Measurements from ENCODE around the gene TAC3. TPM values are rescaled to one million over a fixed set of nuclear protein-coding genes. Genes with fewer than 3 reads are reported as not detected.
A peak's percentile ranks its signal among the peaks of the same experiment; 100 is the strongest.

The TAC3 gene
- total RNA-seq, 1 donor from 2014 or later, result 0.31 TPM

- no peaks in the 10 kb centered on the region for H3K36me3 Mint-ChIP-seq
- no peak overlapping the region for H3K27ac Mint-ChIP-seq
- H3K4me3 Mint-ChIP-seq, result no peak overlapping the region
- peaks cover 26% of the 10 kb centered on the region for H3K27me3 Mint-ChIP-seq (ENCODE audit: low read depth)
- H3K4me1 Mint-ChIP-seq, result peaks cover 13% of the 10 kb centered on the region
- DNase-seq (ENCODE audit: low spot score in 2 of 2, unreplicated experiment in 2 of 2), result no peak
- H3K9me3 Mint-ChIP-seq, result no peaks in the 10 kb centered on the region
- TF ChIP-seq, protein P1, sequence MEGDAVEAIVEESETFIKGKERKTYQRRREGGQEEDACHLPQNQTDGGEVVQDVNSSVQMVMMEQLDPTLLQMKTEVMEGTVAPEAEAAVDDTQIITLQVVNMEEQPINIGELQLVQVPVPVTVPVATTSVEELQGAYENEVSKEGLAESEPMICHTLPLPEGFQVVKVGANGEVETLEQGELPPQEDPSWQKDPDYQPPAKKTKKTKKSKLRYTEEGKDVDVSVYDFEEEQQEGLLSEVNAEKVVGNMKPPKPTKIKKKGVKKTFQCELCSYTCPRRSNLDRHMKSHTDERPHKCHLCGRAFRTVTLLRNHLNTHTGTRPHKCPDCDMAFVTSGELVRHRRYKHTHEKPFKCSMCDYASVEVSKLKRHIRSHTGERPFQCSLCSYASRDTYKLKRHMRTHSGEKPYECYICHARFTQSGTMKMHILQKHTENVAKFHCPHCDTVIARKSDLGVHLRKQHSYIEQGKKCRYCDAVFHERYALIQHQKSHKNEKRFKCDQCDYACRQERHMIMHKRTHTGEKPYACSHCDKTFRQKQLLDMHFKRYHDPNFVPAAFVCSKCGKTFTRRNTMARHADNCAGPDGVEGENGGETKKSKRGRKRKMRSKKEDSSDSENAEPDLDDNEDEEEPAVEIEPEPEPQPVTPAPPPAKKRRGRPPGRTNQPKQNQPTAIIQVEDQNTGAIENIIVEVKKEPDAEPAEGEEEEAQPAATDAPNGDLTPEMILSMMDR (IDR thresholded peaks at IDR 0.05; ENCODE audit: unreplicated experiment), result no peak
These were observed 4.6 kb downstream of the TAC3 start for GRCh38 chr12:57011438-57012424.

DNA sequence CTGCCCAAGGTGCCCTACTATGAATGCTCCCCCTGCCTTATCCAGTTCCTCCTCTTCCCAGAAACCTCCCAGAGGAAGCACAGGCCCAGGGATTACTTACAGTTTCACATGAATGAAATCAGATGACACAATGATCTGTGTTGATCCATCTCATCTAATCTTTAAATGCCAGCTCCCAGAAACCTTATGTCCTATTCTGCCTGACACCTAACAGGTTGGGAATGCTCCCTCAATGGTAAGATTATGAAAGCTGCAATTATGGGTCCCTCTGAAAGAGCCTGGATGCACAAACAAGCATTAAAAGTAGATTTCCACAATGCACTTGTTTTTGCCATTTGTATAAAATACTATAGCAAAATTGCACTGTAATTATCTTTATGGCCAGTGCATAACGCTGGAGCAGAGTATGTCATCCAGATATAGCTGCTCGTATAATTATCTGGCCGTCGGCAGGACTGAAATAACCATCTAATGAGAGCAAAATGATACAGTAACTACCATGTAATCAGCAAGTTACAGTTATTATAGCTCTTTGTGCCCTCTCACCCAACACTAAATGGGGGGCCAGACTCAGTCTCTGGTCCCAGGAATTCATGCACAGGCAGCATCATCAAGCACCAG is 5.6 kb downstream of the TAC3 start:
- H3K27ac Mint-ChIP-seq, result no peak overlapping the region
- no peak for DNase-seq (ENCODE audit: low spot score in 2 of 2, unreplicated experiment in 2 of 2)
- TF ChIP-seq, protein P1 (IDR thresholded peaks at IDR 0.05; ENCODE audit: unreplicated experiment), result no peak
- H3K4me1 Mint-ChIP-seq, result peaks cover 14% of the 10 kb centered on the region
- no peaks in the 10 kb centered on the region for H3K9me3 Mint-ChIP-seq
- no peaks in the 10 kb centered on the region for H3K36me3 Mint-ChIP-seq
- H3K27me3 Mint-ChIP-seq (ENCODE audit: low read depth), result peaks cover 26% of the 10 kb centered on the region
- H3K4me3 Mint-ChIP-seq, result no peak overlapping the region

- H3K4me1 Mint-ChIP-seq, result peaks cover 21% of the 10 kb centered on the region
- DNase-seq (ENCODE audit: low spot score in 2 of 2, unreplicated experiment in 2 of 2), result no peak
These were observed 6.2 kb downstream of the TAC3 start for GRCh38 chr12:57009949-57010626.

GRCh38 chr12:57008178-57008577 is 8.2 kb downstream of the TAC3 start:
- DNase-seq (ENCODE audit: low spot score in 2 of 2, unreplicated experiment in 2 of 2), result no peak
- H3K9me3 Mint-ChIP-seq, result no peaks in the 10 kb centered on the region
- peaks cover 5% of the 10 kb centered on the region for H3K36me3 Mint-ChIP-seq
- peak overlapping the region; percentile 73 for H3K27ac Mint-ChIP-seq
- H3K4me1 Mint-ChIP-seq, result peaks cover 25% of the 10 kb centered on the region
- TF ChIP-seq, protein P1 (IDR thresholded peaks at IDR 0.05; ENCODE audit: unreplicated experiment), result peak; percentile 57
- H3K4me3 Mint-ChIP-seq, result peak overlapping the region; percentile 50
- peaks cover 9% of the 10 kb centered on the region for H3K27me3 Mint-ChIP-seq (ENCODE audit: low read depth)

More at GRCh38 chr12:57009949-57010626, 6.2 kb downstream of the TAC3 start:
- TF ChIP-seq, protein P1 (IDR thresholded peaks at IDR 0.05; ENCODE audit: unreplicated experiment), result no peak
- Mint-ChIP-seq H3K36me3 (no peaks in the 10 kb centered on the region), H3K9me3 (no peaks in the 10 kb centered on the region), H3K27ac (no peak overlapping the region), H3K4me3 (no peak overlapping the region), H3K27me3 (ENCODE audit: low read depth) (peaks cover 24% of the 10 kb centered on the region)

DNA sequence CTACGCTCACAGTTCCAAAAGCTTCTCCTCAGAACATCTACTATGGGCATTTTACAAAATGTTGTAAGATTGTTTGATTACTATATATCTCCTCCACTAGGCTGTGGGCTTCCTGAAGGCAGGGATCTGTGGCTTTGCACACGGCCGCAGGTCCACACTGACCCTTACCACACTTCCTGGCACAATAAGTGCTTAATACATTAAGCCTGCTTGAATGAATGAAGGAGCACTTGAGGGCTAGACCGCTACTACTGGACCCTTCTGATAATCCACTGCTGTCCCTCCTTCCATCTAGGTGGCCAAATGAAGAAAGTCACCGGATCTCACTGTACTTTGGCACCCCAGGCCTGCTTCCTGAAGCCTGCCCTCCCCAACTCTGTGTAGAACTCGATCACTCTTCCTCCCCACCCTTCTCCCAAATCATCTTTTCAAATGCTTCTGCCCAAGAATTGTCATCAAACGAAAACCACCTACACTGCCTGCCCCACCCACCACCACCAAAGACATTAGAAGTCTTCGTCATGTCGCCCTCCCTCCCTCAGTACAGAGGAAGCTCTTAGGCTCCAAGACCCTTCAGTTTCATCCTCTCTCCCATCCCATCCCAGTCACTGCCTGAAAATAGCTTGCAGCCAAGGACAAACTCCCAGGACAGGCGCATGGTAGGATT is 9.4 kb downstream of the TAC3 start:
- Mint-ChIP-seq H3K36me3 (peaks cover 13% of the 10 kb centered on the region), H3K4me3 (peak overlapping the region; percentile 79), H3K27ac (peak overlapping the region; percentile 85), H3K9me3 (no peaks in the 10 kb centered on the region), H3K27me3 (ENCODE audit: low read depth) (peaks cover 2% of the 10 kb centered on the region), H3K4me1 (peaks cover 25% of the 10 kb centered on the region)
- DNase-seq (ENCODE audit: low spot score in 2 of 2, unreplicated experiment in 2 of 2), result no peak
- TF ChIP-seq, protein P1 (IDR thresholded peaks at IDR 0.05; ENCODE audit: unreplicated experiment), result no peak

All from mesothelial cell of epicardium (in vitro differentiated cells).